ENCODE data around the gene CST8. TPM values are rescaled to one million over a fixed set of nuclear protein-coding genes. Genes with fewer than 3 reads are reported as not detected.

Gene CST8
- polyA plus RNA-seq, 1 donor (not counting 4 experiments of a cell fraction or from before 2014, with no cell fraction given) = not detected

GRCh38 chr20:23488470-23488869 is 2.4 kb upstream of the CST8 start:
- Histone ChIP-seq H3K9me3 (ENCODE audit: control insufficient read depth, low read depth, low read length) (no peaks in the 10 kb centered on the region), H2AFZ (ENCODE audit: control insufficient read depth, low read length) (no peak overlapping the region), H3K36me3 (ENCODE audit: control insufficient read depth in 2 of 2, extremely low read depth in 1 of 2, insufficient read depth in 2 of 2, low read length in 2 of 2) (no peaks in the 10 kb centered on the region), H3K79me2 (ENCODE audit: control insufficient read depth, insufficient read depth, low read length) (no peaks in the 10 kb centered on the region), H3K27ac (ENCODE audit: control insufficient read depth, insufficient read depth, low read length) (no peak overlapping the region), H3K4me3 (ENCODE audit: control insufficient read depth in 2 of 3, extremely low read depth in 1 of 3, insufficient read depth in 2 of 3, low read depth in 1 of 3, low read length in 3 of 3) (no peak overlapping the region), H3K4me2 (ENCODE audit: control insufficient read depth, extremely low read depth, insufficient read depth, low read depth, low read length) (no peak overlapping the region), H3K27me3 (ENCODE audit: control insufficient read depth, extremely low read depth, insufficient read depth, low read length) (no peaks in the 10 kb centered on the region), H3K4me1 (ENCODE audit: control insufficient read depth, extremely low read depth, insufficient read depth, low read length) (peaks cover 3% of the 10 kb centered on the region), H3K9ac (ENCODE audit: control insufficient read depth, extremely low read depth, insufficient read depth, low read length) (no peak overlapping the region), H3K9me1 (ENCODE audit: control insufficient read depth, extremely low read depth, insufficient read depth, low read length) (no peaks in the 10 kb centered on the region), H4K20me1 (ENCODE audit: control insufficient read depth, extremely low read depth, insufficient read depth, low read length) (no peaks in the 10 kb centered on the region)
- dilution Hi-C loops (cut with MboI; ENCODE audit: extremely low pct_ligation_motif_present, low sequenced_read_pairs) = no loop called here
- DNase-seq (ENCODE audit: low read depth, low spot score) (no peak), FAIRE-seq (no peak)
- TF ChIP-seq CTCF (optimal IDR thresholded peaks at IDR 0.05 in 1 of 3, IDR thresholded peaks at IDR 0.05 in 1 of 3, conservative IDR thresholded peaks at IDR 0.05 in 1 of 3; ENCODE audit: extremely low read depth in 1 of 3, insufficient read depth in 2 of 3, low read length in 3 of 3) (no peak), EZH2 (IDR thresholded peaks at IDR 0.05; ENCODE audit: low read length) (no peak)

- H3K9me3 ChIP-seq (ENCODE audit: control insufficient read depth, low read depth, low read length) = no peaks in the 10 kb centered on the region
- dilution Hi-C loops (cut with MboI; ENCODE audit: extremely low pct_ligation_motif_present, low sequenced_read_pairs) = no loop called here
- H3K27ac ChIP-seq (ENCODE audit: control insufficient read depth, insufficient read depth, low read length) = no peak overlapping the region
- H2AFZ ChIP-seq (ENCODE audit: control insufficient read depth, low read length) = no peak overlapping the region
- FAIRE-seq = no peak
- TF ChIP-seq EZH2 (IDR thresholded peaks at IDR 0.05; ENCODE audit: low read length) = no peak
- TF ChIP-seq CTCF (optimal IDR thresholded peaks at IDR 0.05 in 1 of 3, IDR thresholded peaks at IDR 0.05 in 1 of 3, conservative IDR thresholded peaks at IDR 0.05 in 1 of 3; ENCODE audit: extremely low read depth in 1 of 3, insufficient read depth in 2 of 3, low read length in 3 of 3) = no peak
- H3K4me2 ChIP-seq (ENCODE audit: control insufficient read depth, extremely low read depth, insufficient read depth, low read depth, low read length) = no peak overlapping the region
- no peaks in the 10 kb centered on the region for H3K27me3 ChIP-seq (ENCODE audit: control insufficient read depth, extremely low read depth, insufficient read depth, low read length)
- H3K9me1 ChIP-seq (ENCODE audit: control insufficient read depth, extremely low read depth, insufficient read depth, low read length) = no peaks in the 10 kb centered on the region
- DNase-seq (ENCODE audit: low read depth, low spot score) = no peak
- no peaks in the 10 kb centered on the region for H3K79me2 ChIP-seq (ENCODE audit: control insufficient read depth, insufficient read depth, low read length)
- no peaks in the 10 kb centered on the region for H4K20me1 ChIP-seq (ENCODE audit: control insufficient read depth, extremely low read depth, insufficient read depth, low read length)
- no peaks in the 10 kb centered on the region for H3K36me3 ChIP-seq (ENCODE audit: control insufficient read depth in 2 of 2, extremely low read depth in 1 of 2, insufficient read depth in 2 of 2, low read length in 2 of 2)
- H3K4me3 ChIP-seq (ENCODE audit: control insufficient read depth in 2 of 3, extremely low read depth in 1 of 3, insufficient read depth in 2 of 3, low read depth in 1 of 3, low read length in 3 of 3) = no peak overlapping the region
- no peak overlapping the region for H3K9ac ChIP-seq (ENCODE audit: control insufficient read depth, extremely low read depth, insufficient read depth, low read length)
- H3K4me1 ChIP-seq (ENCODE audit: control insufficient read depth, extremely low read depth, insufficient read depth, low read length) = peaks cover 3% of the 10 kb centered on the region
Measured at GRCh38 chr20:23488996-23489395, 1.9 kb upstream of the CST8 start.

Measured in keratinocyte (primary cell).